GM03348 (cell line): ENCODE data around the gene ZNF235.
"Not testable (repeated sequence)": the region's sequence is repeated elsewhere in the genome, so short reads cannot be mapped to it uniquely, and the experiment has no call there.

Experiments
- DNase-seq: peaks from one replicate; pipeline ENCODE4 v3.0.0; 2012; ENCODE audit warnings: low spot score

The ZNF235 gene

GRCh38 chr19:44304659-44305193, at the start of gene ZNF235:
TSS of gene ZNF235 (minus strand) at chr19:44305025. CDS start at chr19:44303404, 1,621 bp downstream.
- DNase-seq: peak; percentile 88

DNA sequence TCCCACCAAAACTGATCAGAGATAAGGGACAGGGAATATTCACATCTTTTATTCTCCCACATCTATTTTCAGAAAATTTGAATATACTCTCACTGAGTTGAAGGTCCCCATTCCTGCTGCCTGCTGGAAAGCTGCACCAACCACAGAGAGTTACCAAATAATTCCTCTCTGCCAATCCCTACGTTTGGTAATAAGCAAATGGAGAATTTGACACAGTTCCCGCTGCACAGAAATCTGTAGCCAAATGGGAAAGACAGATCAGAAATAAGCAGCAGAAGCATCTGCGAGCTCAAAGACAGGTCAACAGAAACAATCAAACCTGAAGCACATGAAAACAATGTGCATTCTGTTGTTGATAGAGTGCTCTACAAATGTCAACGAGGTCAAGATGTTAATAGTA, 41.7 kb upstream of the ZNF235 start:
- no peak for DNase-seq

- DNase-seq: no peak
These were observed 41.1 kb upstream of the ZNF235 start for GRCh38 chr19:44345959-44346358.

- DNase-seq: no peak
These were observed 39.4 kb upstream of the ZNF235 start for GRCh38 chr19:44344255-44344654.

GRCh38 chr19:44341794-44342193, 37.0 kb upstream of the ZNF235 start:
- no peak for DNase-seq

DNA sequence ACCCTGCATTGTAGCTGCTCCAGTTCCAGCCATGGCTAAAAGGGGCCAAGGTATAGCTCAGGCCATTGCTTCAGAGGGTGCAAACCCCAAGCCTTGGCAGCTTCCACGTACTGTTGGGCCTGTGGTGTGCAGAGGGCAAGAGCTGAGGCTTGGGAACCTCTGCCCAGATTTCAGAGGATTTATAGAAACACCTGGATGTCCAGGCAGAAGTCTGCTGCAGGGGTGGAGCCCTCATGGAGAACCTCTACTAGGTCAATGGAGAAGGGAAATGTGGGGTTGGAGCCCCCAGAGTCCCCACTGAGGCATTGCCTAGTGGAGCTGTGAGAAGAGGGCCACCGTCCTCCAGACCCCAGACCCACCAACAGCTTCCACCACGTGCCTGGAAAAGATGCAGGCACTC, 29.8 kb upstream of the ZNF235 start:
- not testable (repeated sequence) for DNase-seq

GRCh38 chr19:44332145-44332544, 27.3 kb upstream of the ZNF235 start:
- no peak for DNase-seq

- DNase-seq: no peak
These were observed 11.1 kb upstream of the ZNF235 start for GRCh38 chr19:44315883-44316282.

DNA sequence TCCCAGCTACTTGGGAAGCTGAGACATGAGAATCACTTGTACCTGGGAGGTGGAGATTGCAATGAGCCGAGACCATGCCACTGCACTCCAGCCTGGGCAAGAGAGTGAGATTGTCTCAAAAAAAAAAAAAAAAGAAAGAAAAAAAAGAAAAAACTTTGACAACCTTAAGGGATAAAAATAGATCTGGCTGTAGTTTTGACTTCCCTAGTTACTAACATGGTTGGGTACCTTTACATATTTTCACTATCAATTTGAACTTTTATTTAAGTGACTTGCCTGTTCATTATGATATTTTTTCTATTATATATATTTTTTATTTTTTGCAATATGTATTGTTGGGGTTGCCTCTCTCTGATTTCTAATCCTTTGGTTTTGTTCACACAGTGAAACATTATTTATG, 8.4 kb upstream of the ZNF235 start:
- no peak for DNase-seq

GRCh38 chr19:44308011-44308410, 3.2 kb upstream of the ZNF235 start:
- peak; percentile 35 for DNase-seq

DNA sequence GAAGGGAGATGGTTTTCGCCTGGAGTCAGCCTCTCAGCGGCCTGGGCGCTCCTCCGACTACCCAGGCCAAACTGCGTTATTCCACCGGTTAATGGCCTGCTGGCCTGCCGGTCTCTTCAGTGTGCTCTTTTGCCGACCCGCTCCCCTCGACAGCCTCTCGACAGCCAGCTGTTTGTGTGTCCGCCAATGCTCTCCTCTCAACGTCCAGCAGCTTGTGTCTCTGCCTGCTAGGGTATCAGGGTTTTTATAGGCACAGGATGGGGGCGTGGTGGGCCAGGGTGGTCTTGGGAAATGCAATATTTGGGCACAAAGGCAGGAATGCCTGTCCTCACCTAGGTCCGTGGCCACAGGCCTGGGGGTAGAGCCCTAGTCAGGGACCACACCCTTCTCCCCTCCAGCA, 1.5 kb upstream of the ZNF235 start:
- DNase-seq: no peak

- no peak for DNase-seq
These were observed 632 bp upstream of the ZNF235 start for GRCh38 chr19:44305457-44305856.

GRCh38 chr19:44303976-44304568, 753 bp downstream of the ZNF235 start:
- DNase-seq: peak; percentile 23

DNA sequence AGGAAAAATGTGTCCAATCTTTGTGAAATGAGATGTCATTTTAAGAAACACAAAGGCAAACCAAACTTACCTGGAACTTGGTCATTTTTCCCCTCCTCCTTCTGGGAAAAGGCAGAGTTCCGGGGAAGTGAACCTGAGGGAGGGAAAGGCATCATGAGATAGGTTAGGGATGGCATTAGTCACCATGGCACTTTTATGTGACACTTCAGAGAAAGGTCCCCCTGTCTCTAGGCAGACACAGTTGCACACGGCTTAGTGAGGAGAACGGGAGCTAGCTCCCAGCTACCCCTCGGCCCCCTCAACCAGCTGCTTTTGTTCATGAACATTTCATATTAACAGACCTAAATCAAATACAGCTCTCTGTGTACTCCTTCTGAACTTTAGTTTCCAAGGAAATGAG, 1.5 kb downstream of the ZNF235 start:
- no peak for DNase-seq

DNA sequence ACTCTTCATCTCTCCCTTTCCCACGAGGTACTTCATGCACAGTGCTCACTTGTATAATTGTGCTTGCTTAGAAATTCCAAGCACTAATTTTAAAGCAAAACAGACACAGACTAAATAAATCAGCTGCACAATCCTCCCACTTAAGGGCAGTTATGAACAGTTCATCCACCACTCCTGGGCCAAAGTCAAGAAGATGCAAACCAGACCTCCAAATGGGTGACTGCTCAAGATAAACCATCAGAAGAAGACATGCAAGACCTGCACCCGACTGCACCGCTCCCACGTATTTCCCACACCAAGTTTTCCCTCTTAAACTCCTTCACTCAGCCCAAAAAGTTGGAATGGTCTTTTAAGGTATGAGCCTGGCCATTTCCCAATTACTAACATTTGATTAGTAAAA, 19.9 kb downstream of the ZNF235 start:
- DNase-seq: no peak

DNA sequence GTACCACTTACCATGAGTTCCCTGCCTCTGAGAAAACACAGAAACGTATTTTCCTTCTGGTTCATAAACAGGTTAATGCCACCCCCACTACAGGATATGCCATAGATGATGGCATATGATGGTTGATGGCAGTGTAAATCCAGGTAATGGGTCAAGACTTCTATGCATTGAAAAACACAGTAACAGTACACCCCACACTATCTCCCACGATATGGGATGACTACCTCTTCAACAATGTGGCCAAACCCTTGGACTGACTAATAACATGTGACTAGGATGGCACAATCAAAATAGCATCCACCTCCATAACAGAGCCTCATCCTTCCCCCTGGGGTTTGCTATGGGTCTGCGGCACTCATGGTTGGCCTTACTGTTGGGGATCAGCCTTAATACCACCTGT, 22.0 kb downstream of the ZNF235 start:
- DNase-seq: no peak

DNA sequence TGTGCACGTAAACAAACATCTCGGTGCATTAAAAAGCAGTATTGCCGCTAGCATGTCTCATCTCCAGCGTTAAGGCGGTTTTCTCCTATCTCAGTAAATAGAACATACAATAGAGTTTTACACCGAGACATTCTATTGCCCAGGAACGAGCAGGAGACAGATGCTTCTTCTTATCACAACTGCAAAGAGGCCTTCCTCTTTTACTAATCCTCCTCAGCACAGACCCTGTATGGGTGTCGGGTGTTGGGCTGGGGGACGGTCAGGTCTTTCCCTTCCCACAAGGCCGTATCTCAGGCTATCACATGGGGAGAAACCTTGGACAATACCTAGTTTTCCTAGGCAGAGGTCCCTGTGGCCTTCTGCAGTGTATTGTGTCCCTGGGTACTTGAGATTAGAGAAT, 23.9 kb downstream of the ZNF235 start:
- DNase-seq: no peak

DNA sequence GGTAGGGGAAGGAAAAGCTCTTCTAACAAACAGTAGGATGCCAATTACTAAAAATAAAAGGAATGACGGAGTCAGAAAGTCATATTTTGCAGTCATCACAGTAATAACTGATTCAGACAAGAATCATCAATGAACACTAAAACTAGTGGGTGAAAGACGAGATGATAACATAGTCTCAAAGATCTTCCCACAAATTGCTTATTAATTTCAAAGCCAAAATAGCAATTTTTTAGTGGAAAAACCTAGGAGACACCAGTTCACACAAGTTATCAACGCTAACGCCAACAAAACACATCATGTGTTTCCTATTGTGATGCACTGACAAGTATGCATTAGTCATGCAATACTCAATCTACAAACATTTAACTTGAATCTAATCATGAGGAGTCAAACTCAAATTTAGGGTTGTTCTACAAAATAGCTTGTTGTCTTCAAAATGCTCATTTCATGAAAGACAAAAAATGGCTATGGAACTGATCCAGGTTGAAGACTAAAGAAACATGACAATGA, 26.6 kb downstream of the ZNF235 start:
- DNase-seq: peak; percentile 46

- no peak for DNase-seq
These were observed 27.5 kb downstream of the ZNF235 start for GRCh38 chr19:44277331-44277730.

DNA sequence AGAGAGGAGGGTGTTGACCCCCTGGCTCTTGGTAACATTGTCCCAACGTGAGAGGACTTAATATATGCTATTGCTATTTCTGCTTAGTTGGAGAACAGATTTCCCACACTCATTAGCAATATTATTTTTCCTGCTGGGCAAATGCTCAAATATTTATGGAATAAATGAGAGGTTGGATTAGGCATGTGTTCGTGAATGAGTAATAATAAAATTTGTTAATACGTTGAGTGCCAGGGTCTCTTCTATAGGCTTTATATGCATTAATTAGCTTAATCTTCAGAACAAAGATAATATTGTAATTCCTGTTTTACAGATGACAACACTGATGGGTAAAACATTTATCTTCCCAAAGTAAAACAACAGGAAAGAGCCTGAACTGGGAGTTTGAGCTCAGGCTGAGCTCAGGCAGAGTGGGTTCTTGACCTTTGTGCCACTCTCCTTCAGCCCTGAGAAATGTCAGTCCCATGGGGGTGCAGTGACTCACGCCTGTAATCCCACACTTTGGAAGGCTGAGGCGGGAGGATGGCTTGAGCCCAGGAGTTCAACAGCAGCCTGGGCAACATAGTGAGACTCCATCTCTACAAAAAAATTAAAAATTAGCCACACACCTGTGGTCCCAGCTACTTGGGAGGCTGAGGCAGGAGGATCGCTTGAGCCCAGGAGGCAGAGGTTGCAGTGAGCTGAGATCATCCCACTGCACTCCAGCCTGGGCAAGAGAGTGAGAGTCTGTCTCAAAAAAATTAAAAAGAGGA, 44.0 kb downstream of the ZNF235 start:
- DNase-seq: no peak

- DNase-seq: peak; percentile 6
These were observed 44.5 kb downstream of the ZNF235 start for GRCh38 chr19:44260343-44260681.

DNA sequence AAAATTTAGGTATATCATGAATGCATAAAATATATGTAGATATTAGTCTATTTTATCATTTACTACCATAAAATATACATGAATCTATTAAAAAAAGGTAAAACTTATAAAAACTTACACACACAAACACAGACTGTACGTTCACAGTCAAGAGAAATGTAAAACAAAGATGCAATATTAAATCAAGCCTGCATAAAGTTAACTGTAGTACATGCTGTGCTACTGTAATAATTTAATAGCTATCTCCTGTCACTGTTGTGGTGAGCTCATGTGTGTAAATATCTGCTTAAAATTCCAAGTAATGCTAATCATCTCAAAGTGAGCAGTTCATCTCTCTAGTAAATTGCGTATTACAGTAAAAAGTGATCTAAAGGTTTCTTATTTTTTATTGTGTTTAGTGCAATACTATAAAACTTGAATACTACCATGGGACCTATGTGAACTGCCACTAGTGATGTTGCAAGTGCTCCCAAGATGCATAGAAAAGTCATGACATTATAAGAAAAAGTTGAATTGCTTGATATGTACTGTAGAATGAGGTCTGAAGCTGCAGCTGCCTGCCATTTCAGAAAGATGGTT, 45.9 kb downstream of the ZNF235 start:
- no peak for DNase-seq

- DNase-seq: no peak
These were observed 46.7 kb downstream of the ZNF235 start for GRCh38 chr19:44258136-44258535.
